Activated naive CD4-positive, alpha-beta T cell treated with Interleukin-2 at 50 U/mL for 16 hours (primary cell): ENCODE measurements around the gene ZFAND2B.
"Not testable (repeated sequence)": the region's sequence is repeated elsewhere in the genome, so short reads cannot be mapped to it uniquely, and the experiment has no call there.

Experiments
- DNase-seq: peaks from one replicate; pipeline ENCODE4 v3.0.0-alpha.2; 2020

Gene ZFAND2B

DNA sequence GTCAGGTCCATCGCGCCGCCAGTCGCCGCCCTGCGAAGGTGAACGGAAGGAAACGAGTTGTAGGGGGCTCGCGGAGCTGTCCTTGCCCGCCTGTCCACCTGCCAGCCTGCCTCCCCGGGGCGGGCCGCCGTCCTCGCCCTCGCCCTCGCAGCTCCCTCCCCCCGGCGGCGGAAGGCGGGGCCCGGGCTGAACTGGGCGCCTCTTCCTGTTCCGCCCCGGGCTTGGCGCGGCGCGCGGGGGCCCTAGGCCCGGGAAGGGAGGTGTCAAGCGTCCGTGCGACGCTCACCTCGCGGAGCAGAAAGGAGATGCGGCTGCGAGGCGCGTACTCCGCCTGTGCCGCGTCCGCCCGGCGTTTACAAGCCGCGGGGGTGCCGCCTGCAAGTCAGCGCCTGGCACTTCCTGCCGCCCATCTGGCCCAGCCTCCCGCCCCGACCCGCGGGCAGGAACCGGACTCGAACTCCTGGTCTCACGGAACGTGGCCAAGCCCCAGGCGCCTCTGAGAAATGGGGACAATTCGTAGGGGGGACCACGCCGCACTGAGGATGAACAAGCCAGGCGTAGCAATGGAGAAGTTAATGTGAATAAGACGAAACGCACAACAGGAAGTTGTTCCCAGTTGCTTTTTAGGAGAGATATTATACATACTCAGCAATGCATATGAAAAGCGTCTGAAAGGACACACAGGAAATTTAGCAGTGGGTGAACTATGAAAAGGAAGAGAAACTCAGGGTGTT lies 29.6 kb upstream of the ZFAND2B start, which contains the start of gene CNPPD1:
Gene CNPPD1, minus strand, starts transcription at position 108 of the 734 bp plus-strand sequence. Its CDS starts 97 bp downstream, at position 11.
- DNase-seq = peak; percentile 88

DNA sequence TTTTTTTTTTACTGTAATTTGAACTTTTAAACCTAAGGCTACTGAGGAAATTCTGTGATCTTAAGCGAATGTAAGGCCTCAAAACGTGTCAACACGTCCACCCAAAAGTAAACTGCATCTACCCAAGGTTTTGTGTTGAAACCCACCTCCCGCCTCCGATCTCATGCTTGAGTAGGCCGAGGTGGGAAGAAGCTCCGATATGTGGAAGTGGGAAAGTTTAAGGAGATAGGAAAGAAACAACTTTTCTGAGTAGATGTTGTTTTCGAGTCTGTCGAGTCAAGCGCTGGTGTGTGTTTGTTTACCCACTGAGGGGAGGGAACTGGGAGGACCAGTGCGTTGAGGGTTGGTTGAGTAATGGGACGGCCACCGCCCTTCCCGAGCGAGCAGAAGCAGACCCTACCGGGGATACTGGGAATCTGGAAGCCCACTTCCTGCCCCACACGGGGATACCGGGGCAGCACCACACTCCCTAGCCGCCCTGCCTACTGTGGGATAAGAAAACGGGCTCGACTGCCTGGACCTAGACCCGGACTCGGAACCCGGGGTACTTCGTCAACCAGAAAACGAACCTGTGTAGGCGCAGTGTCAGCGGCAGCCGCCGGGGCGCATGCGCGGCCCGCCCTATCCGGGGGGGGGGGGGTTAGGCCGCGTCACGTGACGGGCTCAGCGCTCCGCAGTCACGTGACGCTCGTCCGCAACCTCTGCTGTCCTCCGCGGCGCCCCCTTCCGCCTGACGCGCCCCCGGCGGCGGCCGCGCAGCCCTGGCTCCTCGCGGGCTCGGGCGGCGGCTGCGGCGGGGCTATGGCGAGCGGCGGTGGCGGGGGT lies 28.8 kb upstream of the ZFAND2B start, which contains the start of gene RETREG2:
Gene RETREG2, plus strand, starts transcription at position 724 of the 825 bp plus-strand sequence. Its CDS starts 78 bp downstream, at position 802.
- DNase-seq = peak; percentile 79

- peak; percentile 41 for DNase-seq
Observed at GRCh38 chr2:219178377-219179175, 28.0 kb upstream of the ZFAND2B start.

GRCh38 chr2:219179601-219180465 lies 26.7 kb upstream of the ZFAND2B start:
- no peak for DNase-seq

DNA sequence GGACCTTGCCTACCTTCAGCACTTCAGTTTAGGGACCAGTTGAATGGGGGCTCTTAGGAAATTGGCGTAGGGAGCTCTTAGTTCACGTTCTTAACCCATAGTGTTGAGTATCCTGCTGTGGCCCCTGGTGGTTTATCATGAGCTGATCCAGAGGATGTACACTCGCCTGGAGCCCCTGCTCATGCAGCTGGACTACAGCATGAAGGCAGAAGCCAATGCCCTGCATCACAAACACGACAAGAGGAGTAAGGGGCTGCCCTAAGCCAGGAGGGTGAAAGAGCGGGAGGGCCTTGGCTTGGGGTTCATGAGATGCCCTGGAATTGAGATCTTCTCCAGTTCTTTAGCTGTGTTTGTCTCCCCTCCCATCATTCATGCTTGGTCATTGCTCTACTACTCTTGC lies 25.6 kb upstream of the ZFAND2B start:
- no peak for DNase-seq

- no peak for DNase-seq
Observed at GRCh38 chr2:219181531-219181930, 25.1 kb upstream of the ZFAND2B start.

DNA sequence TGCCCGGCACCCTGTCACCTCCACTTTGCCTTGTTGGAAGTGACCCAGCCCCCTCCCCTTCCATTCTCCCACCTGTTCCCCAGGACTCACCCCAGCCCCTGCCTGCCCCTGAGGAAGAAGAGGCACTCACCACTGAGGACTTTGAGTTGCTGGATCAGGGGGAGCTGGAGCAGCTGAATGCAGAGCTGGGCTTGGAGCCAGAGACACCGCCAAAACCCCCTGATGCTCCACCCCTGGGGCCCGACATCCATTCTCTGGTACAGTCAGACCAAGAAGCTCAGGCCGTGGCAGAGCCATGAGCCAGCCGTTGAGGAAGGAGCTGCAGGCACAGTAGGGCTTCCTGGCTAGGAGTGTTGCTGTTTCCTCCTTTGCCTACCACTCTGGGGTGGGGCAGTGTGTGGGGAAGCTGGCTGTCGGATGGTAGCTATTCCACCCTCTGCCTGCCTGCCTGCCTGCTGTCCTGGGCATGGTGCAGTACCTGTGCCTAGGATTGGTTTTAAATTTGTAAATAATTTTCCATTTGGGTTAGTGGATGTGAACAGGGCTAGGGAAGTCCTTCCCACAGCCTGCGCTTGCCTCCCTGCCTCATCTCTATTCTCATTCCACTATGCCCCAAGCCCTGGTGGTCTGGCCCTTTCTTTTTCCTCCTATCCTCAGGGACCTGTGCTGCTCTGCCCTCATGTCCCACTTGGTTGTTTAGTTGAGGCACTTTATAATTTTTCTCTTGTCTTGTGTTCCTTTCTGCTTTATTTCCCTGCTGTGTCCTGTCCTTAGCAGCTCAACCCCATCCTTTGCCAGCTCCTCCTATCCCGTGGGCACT lies 24.0 kb upstream of the ZFAND2B start:
- no peak for DNase-seq

DNA sequence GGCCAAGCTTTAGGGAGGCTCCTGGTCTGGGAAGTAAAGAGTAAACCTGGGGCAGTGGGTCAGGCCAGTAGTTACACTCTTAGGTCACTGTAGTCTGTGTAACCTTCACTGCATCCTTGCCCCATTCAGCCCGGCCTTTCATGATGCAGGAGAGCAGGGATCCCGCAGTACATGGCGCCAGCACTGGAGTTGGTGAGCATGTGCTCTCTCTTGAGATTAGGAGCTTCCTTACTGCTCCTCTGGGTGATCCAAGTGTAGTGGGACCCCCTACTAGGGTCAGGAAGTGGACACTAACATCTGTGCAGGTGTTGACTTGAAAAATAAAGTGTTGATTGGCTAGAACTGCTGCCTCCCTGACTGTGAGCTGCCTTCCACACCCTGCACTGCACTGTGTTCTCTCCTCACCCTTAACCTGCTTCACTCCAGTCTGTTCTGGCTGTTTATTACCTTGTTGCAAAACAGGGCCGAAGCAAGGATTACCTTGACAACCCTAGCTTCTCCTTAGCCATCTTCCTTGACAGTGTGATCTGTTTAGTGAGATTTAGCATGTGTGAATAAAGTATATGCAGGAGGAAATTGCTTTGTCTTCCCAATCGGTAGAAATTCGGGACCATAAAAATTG lies 23.3 kb upstream of the ZFAND2B start:
- no peak for DNase-seq

GRCh38 chr2:219184121-219184520 lies 22.5 kb upstream of the ZFAND2B start:
- no peak for DNase-seq

DNA sequence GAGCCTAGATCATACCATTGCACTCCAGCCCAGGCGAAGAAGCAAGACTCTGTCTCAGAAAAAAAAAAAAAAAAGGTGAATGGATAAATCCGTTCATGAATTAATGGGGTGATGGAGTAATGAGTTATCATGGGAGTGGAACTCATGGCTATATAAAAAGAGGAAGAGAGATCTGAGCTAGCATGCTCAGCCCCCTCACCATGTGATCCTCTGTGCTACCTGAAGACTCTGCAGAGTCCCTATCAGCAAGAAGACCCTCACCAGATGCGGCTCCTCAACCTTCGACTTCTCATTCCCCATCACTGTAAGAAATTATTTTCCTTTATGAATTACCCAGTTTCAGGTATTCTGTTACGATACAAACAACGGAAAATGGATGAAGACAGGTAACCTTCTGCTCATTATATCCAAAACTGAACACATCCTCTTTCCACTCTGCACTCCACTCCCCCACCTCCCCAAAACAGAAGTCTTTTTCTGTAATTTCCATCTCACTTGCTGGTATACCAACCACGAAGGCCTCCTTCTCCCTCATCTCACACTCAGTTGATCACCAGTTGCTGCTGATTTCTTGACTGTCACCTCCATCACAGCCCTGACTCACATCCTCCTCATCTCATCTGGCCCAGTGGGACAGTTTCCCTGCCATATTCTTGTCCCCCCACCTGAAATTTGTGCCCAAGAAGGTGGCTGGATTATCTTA lies 19.7 kb upstream of the ZFAND2B start:
- no peak for DNase-seq

DNA sequence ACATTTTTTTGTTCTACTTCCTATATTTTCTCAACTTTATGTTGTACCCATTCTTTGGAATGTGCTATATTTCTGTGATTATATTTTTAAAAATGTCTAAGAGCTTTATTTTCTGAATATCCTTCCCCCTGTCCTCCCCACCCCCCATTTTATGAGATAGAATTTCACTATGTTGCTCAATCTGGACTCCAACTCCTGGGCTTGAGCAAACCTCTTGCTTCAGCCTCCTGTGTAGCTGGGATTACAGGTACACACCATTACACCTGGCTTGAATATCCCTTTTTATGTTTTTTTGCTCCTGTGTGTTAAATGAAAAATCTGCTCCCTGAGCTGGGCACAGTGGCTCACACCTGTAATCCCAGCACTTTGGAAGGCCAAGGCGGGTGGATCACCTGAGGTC lies 9.2 kb upstream of the ZFAND2B start:
- no peak for DNase-seq

- no peak for DNase-seq
Observed at GRCh38 chr2:219198974-219199373, 7.6 kb upstream of the ZFAND2B start.

DNA sequence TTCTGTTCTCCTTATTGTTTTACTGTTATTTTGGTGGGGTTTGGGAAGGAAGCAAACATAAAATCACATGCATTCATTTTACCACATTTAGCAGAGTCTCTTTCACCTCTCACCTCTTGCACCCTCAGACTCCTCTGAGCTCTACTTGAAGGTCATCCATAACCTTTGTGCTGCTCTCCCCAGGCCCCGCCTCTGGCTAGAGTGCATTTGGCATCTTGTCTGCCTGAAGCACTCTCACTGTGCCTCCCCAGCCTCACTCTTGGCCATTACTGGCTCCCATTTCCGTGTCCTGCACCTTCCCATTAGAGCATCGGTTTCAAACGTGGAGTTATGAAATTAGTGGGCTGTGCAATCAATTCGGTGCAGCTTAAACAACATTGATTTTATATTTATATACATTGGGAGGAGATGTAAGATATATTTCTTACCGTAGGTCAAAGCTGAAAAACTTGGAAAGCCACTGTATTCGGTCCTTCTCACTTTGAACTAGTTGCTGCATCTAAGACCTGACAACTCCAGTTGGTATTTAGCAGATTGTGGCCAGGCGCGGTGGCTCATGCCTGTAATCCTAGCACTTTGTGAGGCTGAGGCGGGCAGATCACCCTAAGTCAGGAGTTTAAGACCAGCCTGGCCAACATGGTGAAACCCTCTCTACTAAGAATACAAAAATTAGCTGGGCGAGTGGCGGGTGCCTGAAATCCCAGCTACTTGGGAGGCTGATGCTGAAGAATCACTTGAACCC lies 6.9 kb upstream of the ZFAND2B start:
- no peak for DNase-seq

DNA sequence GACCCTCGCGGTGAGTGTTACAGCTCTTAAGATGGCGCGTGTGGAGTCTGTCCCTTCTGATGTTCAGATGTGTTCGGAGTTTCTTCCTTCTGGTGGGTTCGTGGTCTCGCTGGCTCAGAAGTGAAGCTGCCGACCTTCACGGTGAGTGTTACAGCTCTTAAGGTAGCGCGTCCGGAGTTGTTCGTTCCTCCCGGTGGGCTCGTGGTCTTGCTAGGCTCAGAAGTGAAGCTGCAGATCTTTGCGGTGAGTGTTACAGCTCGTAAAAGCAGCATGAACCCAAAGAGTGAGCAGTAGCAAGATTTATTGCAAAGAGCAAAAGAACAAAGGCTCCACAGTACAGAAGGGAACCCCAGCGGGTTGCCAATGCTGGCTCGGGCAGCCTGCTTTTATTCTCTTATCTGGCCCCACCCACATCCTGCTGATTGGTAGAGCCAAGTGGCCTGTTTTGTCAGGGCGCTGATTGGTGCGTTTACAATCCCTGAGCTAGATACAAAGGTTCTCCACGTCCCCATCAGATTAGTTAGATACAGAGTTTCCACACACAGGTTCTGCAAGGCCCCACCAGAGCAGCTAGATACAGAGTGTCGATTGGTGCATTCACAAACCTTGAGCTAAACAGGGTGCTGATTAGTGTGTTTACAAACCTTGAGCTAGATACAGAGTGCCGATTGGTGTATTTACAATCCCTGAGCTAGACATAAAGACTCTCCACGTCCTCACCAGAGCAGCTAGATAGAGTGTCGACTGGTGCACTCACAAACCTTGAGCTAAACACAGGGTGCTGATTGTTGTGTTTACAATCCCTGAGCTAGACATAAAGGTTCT lies 5.9 kb upstream of the ZFAND2B start:
- not testable (repeated sequence) for DNase-seq

GRCh38 chr2:219201331-219201730 lies 5.3 kb upstream of the ZFAND2B start:
- not testable (repeated sequence) for DNase-seq

DNA sequence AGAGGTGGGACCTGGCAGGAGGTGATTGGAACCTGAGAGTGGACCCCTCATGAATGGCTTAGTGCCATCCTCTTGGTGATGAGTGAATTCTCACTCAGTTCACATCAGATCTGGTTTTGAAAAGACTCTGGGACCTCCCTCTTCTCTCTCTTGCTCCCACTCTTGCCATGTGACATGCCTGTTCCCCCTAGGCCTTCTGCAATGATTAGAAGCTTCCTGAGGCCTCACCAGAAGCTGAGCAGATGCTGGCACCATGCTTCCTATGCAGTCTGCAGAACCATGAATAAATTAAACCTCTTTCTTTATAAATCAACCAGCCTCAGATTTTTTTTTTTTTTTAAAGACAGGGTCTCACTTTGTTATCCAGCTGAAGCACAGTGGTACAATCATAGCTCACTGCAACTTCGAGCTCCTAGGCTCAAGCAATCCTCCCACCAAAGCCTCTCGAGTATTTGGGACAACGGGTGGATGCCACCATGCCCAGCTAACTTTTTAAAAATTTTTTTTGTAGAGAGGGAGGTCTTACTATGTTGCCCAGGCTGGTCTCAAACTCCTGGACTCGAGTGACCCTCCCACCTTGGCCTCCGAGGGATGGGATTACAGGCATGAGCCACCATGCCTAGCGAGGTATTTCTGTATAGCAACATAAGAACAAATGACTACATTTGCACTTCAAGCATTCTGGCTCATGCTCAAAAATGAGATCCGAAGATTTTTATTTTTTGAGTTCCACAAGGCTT lies 2.0 kb upstream of the ZFAND2B start:
- DNase-seq = no peak

DNA sequence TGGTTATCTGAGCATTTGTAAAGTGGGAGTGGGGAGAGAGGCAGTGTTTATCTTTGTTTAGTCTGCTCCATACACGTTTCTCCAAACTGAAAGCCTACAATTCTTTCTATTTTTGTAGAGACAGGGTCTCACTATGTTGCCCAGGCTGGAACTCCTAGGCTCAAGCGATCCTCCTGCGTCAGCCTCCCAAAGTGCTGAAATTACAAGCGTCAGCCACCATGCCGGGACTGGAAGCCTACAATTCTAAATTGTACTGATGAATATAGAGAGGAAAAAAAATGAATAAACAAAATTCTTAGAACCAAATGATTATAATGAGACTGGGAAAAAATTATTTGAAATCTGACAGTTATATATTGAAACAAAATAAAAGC lies 1.4 kb upstream of the ZFAND2B start:
- DNase-seq = no peak

DNA sequence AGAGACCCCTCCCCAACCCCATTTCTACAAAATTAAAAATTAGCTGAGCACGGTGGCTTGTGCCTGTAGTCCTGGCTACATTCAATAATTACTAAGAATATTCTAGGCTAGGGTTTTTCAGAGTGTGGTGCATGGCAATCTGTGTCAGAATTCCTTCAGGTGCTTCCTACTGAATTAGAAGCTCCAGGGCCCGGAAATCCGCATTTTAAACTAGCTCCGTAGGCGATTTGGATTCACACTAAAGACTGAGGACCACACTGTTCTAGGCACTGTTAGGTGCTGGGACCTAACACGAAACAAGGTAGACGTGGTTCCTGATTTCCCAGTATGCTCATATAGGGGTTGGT lies 628 bp upstream of the ZFAND2B start:
- no peak for DNase-seq
